Peyer's patch (tissue), 4 donors: ENCODE results near the gene ZNF343.

Experiments used
- CTCF ChIP-seq, 6 experiments: fragments of 450-650 bp in 4 of 6; fragments of 200-600 bp in 2 of 6; sonication (generic) in 1 of 6; IDR thresholded peaks; one replicate each; pipeline ENCODE4 v1.5.1; 2017 to 2019; ENCODE audit warnings: antibody characterized with exemption in 6 of 6, mild to moderate bottlenecking in 3 of 6, moderate library complexity in 1 of 6
- POLR2A ChIP-seq, 2 donors: fragments of 450-650 bp; IDR thresholded peaks; one replicate each; pipeline ENCODE4 v1.5.1; 2017; ENCODE audit warnings: antibody characterized with exemption in 2 of 2, mild to moderate bottlenecking in 2 of 2, moderate library complexity in 2 of 2

GRCh38 chr20:2475850-2476741 is 32.6 kb downstream of the ZNF343 start:
- TF ChIP-seq CTCF (IDR thresholded peaks at IDR 0.05) = no peak
- no peak for TF ChIP-seq POLR2A (IDR thresholded peaks at IDR 0.05)
